Mammary epithelial cell (primary cell): Measurements from ENCODE around the gene PDGFRA.

Experiments used
- CTCF ChIP-seq, 2 donors: IDR thresholded peaks in 1 of 2; conservative IDR thresholded peaks in 1 of 2; 2 replicates each; pipeline ENCODE4 v1.5.1; 2011 to 2012; ENCODE audit warnings: inconsistent platforms in 2 of 2, low read length in 2 of 2, mild to moderate bottlenecking in 2 of 2, control low read depth in 1 of 2, low read depth in 1 of 2; ENCODE audit not compliant: insufficient read depth in 1 of 2; ENCODE audit errors: extremely low read depth in 1 of 2
- EZH2 ChIP-seq: IDR thresholded peaks from 2 replicates; pipeline ENCODE4 v1.6.1; 2012; ENCODE audit warnings: low read length, inconsistent platforms, borderline replicate concordance

GRCh38 chr4:54185866-54186265, 43.2 kb upstream of the PDGFRA start:
- no peak for TF ChIP-seq CTCF (conservative IDR thresholded peaks at IDR 0.05 in 1 of 2, IDR thresholded peaks at IDR 0.05 in 1 of 2; ENCODE audit: extremely low read depth in 1 of 2, insufficient read depth in 1 of 2, low read depth in 1 of 2, low read length in 2 of 2)
- no peak for TF ChIP-seq EZH2
